K562 (cell line): ENCODE results near the gene MMS22L. TPM values are rescaled to one million over a fixed set of nuclear protein-coding genes. Genes with fewer than 3 reads are reported as not detected.

ENCODE experiments used
- ATAC-seq: fragments of 200-7000 bp; cut with Tn5 transposase; 3 replicates; pipeline ENCODE4 v1.9.1; 2020; ENCODE audit warnings: moderate library complexity
- BruUV-seq: library from RNA; stranded (reverse); fragments of 400-500 nt; replicated peaks from 2 replicates; lab custom pipeline; 2021; lab: Mats Ljungman, UMichigan
- CTCF ChIA-PET: fragments of 300-600 bp; formaldehyde crosslinking; extraction: SDS; loops from one replicate; lab custom pipeline; 2021; ENCODE audit warnings: low intra/inter-chr PET ratio; lab: Yijun Ruan, JAX
- POLR2A ChIA-PET: fragments of 300-600, 350-650 bp; sonication (Branson Sonifier 250); formaldehyde crosslinking; extraction: SDS; loops from one replicate; lab custom pipeline; 2021; ENCODE audit warnings: antibody characterized with exemption, inconsistent platforms; lab: Yijun Ruan, JAX
- DNase-seq, 4 experiments: peaks; one replicate each; pipeline versions ENCODE4 v3.0.0 to v3.0.0-alpha.2; 2011 to 2018; ENCODE audit warnings: low spot score in 3 of 4, mixed read lengths in 3 of 4; ENCODE audit errors: extremely low read depth in 1 of 4
- FAIRE-seq: peaks from 2 replicates; lab custom pipeline; 2011; peaks lifted over from hg19 to GRCh38; lab: Jason Lieb, UNC
- H2AFZ ChIP-seq: 2 replicates; pipeline ENCODE4 v1.6.0; 2011; ENCODE audit warnings: low read depth, low read length, control low read depth, inconsistent platforms
- H3K27ac ChIP-seq: fragments of 200-600 bp; 3 replicates; pipeline ENCODE4 v1.8.0; 2011; ENCODE audit warnings: low read depth, mild to moderate bottlenecking, control low read depth, inconsistent platforms, low read length, moderate library complexity, mixed read lengths; ENCODE audit errors: extremely low read depth
- H3K27me3 ChIP-seq, 2 experiments: fragments of 300-600 bp in 1 of 2; 2 replicates in 1 of 2; 3 replicates in 1 of 2; pipeline versions ENCODE4 v1.6.0 to v1.8.0; 2011; ENCODE audit warnings: inconsistent platforms in 2 of 2, low read length in 2 of 2, mild to moderate bottlenecking in 1 of 2, mixed read lengths in 1 of 2, moderate library complexity in 1 of 2; ENCODE audit not compliant: control insufficient read depth in 2 of 2, insufficient read depth in 2 of 2
- H3K36me3 ChIP-seq: fragments of 300-600 bp; 3 replicates; pipeline ENCODE4 v1.8.0; 2011; ENCODE audit warnings: mild to moderate bottlenecking, low read length, inconsistent platforms; ENCODE audit not compliant: control insufficient read depth, insufficient read depth
- H3K4me1 ChIP-seq, 2 experiments: fragments of 200-600 bp in 1 of 2; replicated peaks in 1 of 2; 2 replicates in 1 of 2; 3 replicates in 1 of 2; pipeline versions ENCODE4 v1.5.1 to v1.8.0; 2011; ENCODE audit warnings: inconsistent platforms in 2 of 2, low read length in 2 of 2, mild to moderate bottlenecking in 1 of 2, mixed read lengths in 1 of 2, moderate library complexity in 1 of 2; ENCODE audit not compliant: control insufficient read depth in 2 of 2, insufficient read depth in 2 of 2
- H3K4me2 ChIP-seq: 2 replicates; pipeline ENCODE4 v1.6.1; 2011; ENCODE audit warnings: low read length, control low read depth, inconsistent platforms, mixed read lengths; ENCODE audit not compliant: insufficient read depth
- H3K4me3 ChIP-seq: fragments of 200-600 bp; sonication (generic), shearing (Covaris generic); 2 replicates; pipeline ENCODE4 v1.5.1; 2016; ENCODE audit warnings: control low read depth, inconsistent platforms
- H3K79me2 ChIP-seq: fragments of 200-600 bp; 3 replicates; pipeline ENCODE4 v1.8.0; 2011; ENCODE audit warnings: low read length, inconsistent platforms; ENCODE audit not compliant: control insufficient read depth, insufficient read depth
- H3K9ac ChIP-seq, 2 experiments: 2 replicates each; pipeline versions ENCODE4 v1.6.0 to v1.6.1; 2011; ENCODE audit warnings: low read depth in 2 of 2, low read length in 2 of 2, control low read depth in 1 of 2, inconsistent platforms in 1 of 2, mild to moderate bottlenecking in 1 of 2, mixed read lengths in 1 of 2; ENCODE audit not compliant: insufficient read depth in 1 of 2
- H3K9me1 ChIP-seq: one replicate; pipeline ENCODE4 v1.6.0; 2011; ENCODE audit warnings: inconsistent platforms, mild to moderate bottlenecking, low read length, moderate library complexity; ENCODE audit not compliant: control insufficient read depth, insufficient read depth
- H3K9me3 ChIP-seq: replicated peaks from 2 replicates; pipeline ENCODE4 v1.5.1; 2011; ENCODE audit warnings: low read depth, low read length, inconsistent platforms; ENCODE audit not compliant: control insufficient read depth, insufficient read depth
- H4K20me1 ChIP-seq: replicated peaks from 2 replicates; pipeline ENCODE4 v1.6.1; 2011; ENCODE audit warnings: low read length, inconsistent platforms, mixed read lengths; ENCODE audit not compliant: control insufficient read depth, insufficient read depth
- HMG20A ChIP-seq: fragments of 450-650 bp; formaldehyde crosslinking; conservative IDR thresholded peaks from 2 replicates; pipeline ENCODE4 v1.4.0; 2020; ENCODE audit warnings: mild to moderate bottlenecking, mixed read lengths
- MEF2A ChIP-seq: IDR thresholded peaks from 2 replicates; pipeline ENCODE4 v1.6.1; 2011; ENCODE audit warnings: low read depth, mild to moderate bottlenecking, low read length, moderate library complexity; ENCODE audit not compliant: control insufficient read depth
- PHF20 ChIP-seq: fragments of 450-650 bp; IDR thresholded peaks from 2 replicates; pipeline ENCODE4 v1.6.1; 2018; ENCODE audit not compliant: partially characterized antibody
- RFX5 ChIP-seq: IDR thresholded peaks from 2 replicates; pipeline ENCODE4 v1.6.1; 2011; ENCODE audit warnings: low read depth, mild to moderate bottlenecking, improper control_type of control experiment, low read length
- SNIP1 ChIP-seq: fragments of 450-650 bp; IDR thresholded peaks from 2 replicates; pipeline ENCODE4 v1.7.1; 2017; ENCODE audit warnings: low read depth, mild to moderate bottlenecking
- SP1 ChIP-seq: sonication (generic); formaldehyde crosslinking; IDR thresholded peaks from 2 replicates; pipeline ENCODE4 v1.8.1; 2022; ENCODE audit warnings: mild to moderate bottlenecking, missing genetic modification reagents
- ZNF253 ChIP-seq: fragments of 250-450 bp; sonication (Bioruptor Pico); conservative IDR thresholded peaks from 2 replicates; pipeline ENCODE4 v1.6.1; 2021; ENCODE audit warnings: mild to moderate bottlenecking
- ZNF780A ChIP-seq: fragments of 250-450 bp; sonication (Bioruptor Pico); IDR thresholded peaks from 2 replicates; pipeline ENCODE4 v1.5.0; 2021; ENCODE audit warnings: mild to moderate bottlenecking
- WGBS: fragments of 100-300 bp; shearing (Covaris generic); methylation state at CpG from one replicate; pipeline ENCODE4 v1.1.6; 2016; ENCODE audit warnings: low coverage, mixed read lengths; ENCODE audit not compliant: insufficient coverage; ENCODE audit errors: missing lambda C conversion rate; 5-methylcytosine and 5-hydroxymethylcytosine counted together
- in situ Hi-C: fragments of 300-500 bp; cut with MboI; formaldehyde crosslinking; loops from 4 replicates; pipeline ENCODE4 v1.15.0; 2018; ENCODE audit warnings: inconsistent platforms, mixed read lengths
- intact Hi-C: fragments of 100-400 bp; cut with micrococcal nuclease; formaldehyde crosslinking; loops from 2 replicates; pipeline ENCODE4 v1.14.2; 2022
- polyA plus RNA-seq, 8 experiments: library from polyadenylated mRNA; depleted of rRNA in 4 of 8; stranded (reverse) in 5 of 8; unstranded in 3 of 8; fragments of >200 nt; fragmentation: Nextera tagmentation in 2 of 8; fragmentation: Illumina TruSeq in 1 of 8; extraction: Ambion mirVana in 2 of 8; extraction: Trizol in 1 of 8; gene quantifications; 2 replicates each; pipeline versions ENCODE4 v1.2.1 to v1.2.3, GENCODE V29; 2011 to 2014; ENCODE audit warnings: inconsistent platforms in 1 of 8, missing spikeins in 1 of 8
- total RNA-seq, 7 experiments: library from RNA; depleted of rRNA in 6 of 7; stranded (reverse); fragments of >200 nt in 6 of 7; fragmentation: Illumina TruSeq in 2 of 7; extraction: Trizol in 2 of 7; gene quantifications; 2 replicates each; pipeline versions ENCODE4 v1.2.1 to v1.2.3, GENCODE V29; 2011 to 2021; ENCODE audit warnings: low replicate concordance in 1 of 7
- TF ChIP-seq, protein P1 (sequence below): sonication (generic); formaldehyde crosslinking; IDR thresholded peaks from 2 replicates; pipeline ENCODE4 v1.8.0; 2022; ENCODE audit warnings: mild to moderate bottlenecking, missing genetic modification reagents
- TF ChIP-seq, protein P2 (sequence below), 2 experiments: fragments of 450-650 bp; conservative IDR thresholded peaks; 2 replicates each; pipeline ENCODE4 v1.6.1; 2017; ENCODE audit warnings: mild to moderate bottlenecking in 2 of 2, moderate library complexity in 2 of 2
- TF ChIP-seq, protein P3 (sequence below): IDR thresholded peaks from 2 replicates; pipeline ENCODE4 v1.6.1; 2011; ENCODE audit not compliant: insufficient read length; ENCODE audit errors: extremely low read depth
- TF ChIP-seq, protein P4 (sequence below): fragments of 450-650 bp; IDR thresholded peaks from one replicate; pipeline ENCODE4 v1.6.1; 2018; ENCODE audit warnings: mild to moderate bottlenecking, moderate library complexity; ENCODE audit not compliant: partially characterized antibody

Gene MMS22L
- total and polyA plus RNA-seq, 9 of the 15 experiments (the other 6 are each of a cell fraction or from before 2014, with no cell fraction given), result 13.0 to 59.5 (median 26.9) TPM

DNA sequence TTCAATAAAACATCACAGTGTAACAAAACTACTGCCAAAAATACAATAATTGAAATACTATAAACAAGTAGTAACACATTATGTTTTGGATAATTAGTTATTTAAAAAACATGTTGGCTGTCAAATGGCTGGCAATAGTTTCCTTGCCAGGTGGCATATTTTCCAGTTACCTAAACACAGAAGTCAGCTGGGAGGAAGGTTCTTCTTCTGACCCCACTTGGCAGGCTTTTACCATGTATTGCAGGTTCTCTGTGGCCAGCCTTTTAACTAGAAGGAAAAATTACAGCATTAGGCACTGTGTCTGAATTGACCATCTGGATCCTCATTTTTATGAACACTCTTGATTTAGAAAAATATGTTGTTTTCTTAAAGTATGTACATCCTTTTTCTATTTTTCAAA lies 131.4 kb downstream of the MMS22L start:
- intact Hi-C loops, result no loop called here
- in situ Hi-C loops, result no loop called here
- Histone ChIP-seq H3K4me2 (no peak overlapping the region), H3K9ac (no peak overlapping the region), H4K20me1 (no peaks in the 10 kb centered on the region), H2AFZ (no peak overlapping the region), H3K9me1 (no peaks in the 10 kb centered on the region), H3K36me3 (peaks cover 37% of the 10 kb centered on the region; the same call in 2 of the 3 replicates), H3K27me3 (no peaks in the 10 kb centered on the region), H3K4me1 (no peaks in the 10 kb centered on the region), H3K27ac (no peak overlapping the region), H3K79me2 (no peaks in the 10 kb centered on the region), H3K4me3 (no peak overlapping the region), H3K9me3 (no peaks in the 10 kb centered on the region)
- no peak for FAIRE-seq
- TF ChIP-seq ZNF253 (CRISPR knock-in tag) (no peak), ZNF780A (CRISPR knock-in tag) (no peak), MEF2A (no peak), SNIP1 (no peak), PHF20 (no peak)
- no peak for DNase-seq
- POLR2A ChIA-PET, result no interaction called here
- ATAC-seq, result no peak
- CTCF ChIA-PET, result no interaction called here
- no TSS peak for BruUV-seq

DNA sequence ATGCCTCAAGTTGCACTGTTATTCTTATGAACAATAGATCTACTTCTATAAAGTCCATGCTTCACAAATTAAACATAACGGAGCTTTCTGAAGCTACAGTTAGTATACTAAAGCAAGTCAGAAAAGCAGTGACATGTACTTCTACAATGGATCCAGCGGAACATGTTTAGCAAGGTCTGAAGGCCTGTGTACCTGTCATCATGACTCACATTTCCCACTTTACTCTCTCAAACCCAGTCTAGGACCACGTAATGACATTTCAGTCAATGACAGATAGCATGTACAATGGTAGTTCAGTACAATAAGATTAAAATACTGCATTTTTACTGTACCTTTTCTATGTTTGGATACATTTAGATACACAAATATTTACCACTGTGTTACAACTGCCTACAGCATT lies 132.1 kb downstream of the MMS22L start:
- ChIA-PET CTCF (no interaction called here), POLR2A (no interaction called here)
- Histone ChIP-seq H3K4me1 (no peaks in the 10 kb centered on the region), H3K79me2 (no peaks in the 10 kb centered on the region), H3K9me3 (no peaks in the 10 kb centered on the region), H3K4me2 (no peak overlapping the region), H3K27me3 (no peaks in the 10 kb centered on the region), H2AFZ (no peak overlapping the region), H3K27ac (no peak overlapping the region), H4K20me1 (no peaks in the 10 kb centered on the region), H3K9ac (no peak overlapping the region), H3K36me3 (peaks cover 37% of the 10 kb centered on the region; the same call in 2 of the 3 replicates), H3K9me1 (no peaks in the 10 kb centered on the region), H3K4me3 (no peak overlapping the region)
- no TSS peak for BruUV-seq
- intact Hi-C loops, result no loop called here
- WGBS, result 92% methylated on average over 3 of the region's 3 CpGs
- ATAC-seq, result no peak
- in situ Hi-C loops, result no loop called here
- FAIRE-seq, result no peak
- DNase-seq, result no peak
- TF ChIP-seq SP1 (CRISPR knock-in tag), result no peak
- TF ChIP-seq, protein P1, sequence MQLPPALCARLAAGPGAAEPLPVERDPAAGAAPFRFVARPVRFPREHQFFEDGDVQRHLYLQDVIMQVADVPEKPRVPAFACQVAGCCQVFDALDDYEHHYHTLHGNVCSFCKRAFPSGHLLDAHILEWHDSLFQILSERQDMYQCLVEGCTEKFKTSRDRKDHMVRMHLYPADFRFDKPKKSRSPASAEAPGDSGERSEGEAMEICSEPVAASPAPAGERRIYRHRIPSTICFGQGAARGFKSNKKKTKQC, result no peak
- TF ChIP-seq RFX5, result no peak
- TF ChIP-seq, protein P2, sequence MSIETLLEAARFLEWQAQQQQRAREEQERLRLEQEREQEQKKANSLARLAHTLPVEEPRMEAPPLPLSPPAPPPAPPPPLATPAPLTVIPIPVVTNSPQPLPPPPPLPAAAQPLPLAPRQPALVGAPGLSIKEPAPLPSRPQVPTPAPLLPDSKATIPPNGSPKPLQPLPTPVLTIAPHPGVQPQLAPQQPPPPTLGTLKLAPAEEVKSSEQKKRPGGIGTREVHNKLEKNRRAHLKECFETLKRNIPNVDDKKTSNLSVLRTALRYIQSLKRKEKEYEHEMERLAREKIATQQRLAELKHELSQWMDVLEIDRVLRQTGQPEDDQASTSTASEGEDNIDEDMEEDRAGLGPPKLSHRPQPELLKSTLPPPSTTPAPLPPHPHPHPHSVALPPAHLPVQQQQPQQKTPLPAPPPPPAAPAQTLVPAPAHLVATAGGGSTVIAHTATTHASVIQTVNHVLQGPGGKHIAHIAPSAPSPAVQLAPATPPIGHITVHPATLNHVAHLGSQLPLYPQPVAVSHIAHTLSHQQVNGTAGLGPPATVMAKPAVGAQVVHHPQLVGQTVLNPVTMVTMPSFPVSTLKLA (conservative IDR thresholded peaks at IDR 0.05), result no peak
- TF ChIP-seq, protein P3, sequence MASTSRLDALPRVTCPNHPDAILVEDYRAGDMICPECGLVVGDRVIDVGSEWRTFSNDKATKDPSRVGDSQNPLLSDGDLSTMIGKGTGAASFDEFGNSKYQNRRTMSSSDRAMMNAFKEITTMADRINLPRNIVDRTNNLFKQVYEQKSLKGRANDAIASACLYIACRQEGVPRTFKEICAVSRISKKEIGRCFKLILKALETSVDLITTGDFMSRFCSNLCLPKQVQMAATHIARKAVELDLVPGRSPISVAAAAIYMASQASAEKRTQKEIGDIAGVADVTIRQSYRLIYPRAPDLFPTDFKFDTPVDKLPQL, result no peak
- TF ChIP-seq, protein P4, sequence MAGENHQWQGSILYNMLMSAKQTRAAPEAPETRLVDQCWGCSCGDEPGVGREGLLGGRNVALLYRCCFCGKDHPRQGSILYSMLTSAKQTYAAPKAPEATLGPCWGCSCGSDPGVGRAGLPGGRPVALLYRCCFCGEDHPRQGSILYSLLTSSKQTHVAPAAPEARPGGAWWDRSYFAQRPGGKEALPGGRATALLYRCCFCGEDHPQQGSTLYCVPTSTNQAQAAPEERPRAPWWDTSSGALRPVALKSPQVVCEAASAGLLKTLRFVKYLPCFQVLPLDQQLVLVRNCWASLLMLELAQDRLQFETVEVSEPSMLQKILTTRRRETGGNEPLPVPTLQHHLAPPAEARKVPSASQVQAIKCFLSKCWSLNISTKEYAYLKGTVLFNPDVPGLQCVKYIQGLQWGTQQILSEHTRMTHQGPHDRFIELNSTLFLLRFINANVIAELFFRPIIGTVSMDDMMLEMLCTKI, result no peak
- no peak for TF ChIP-seq HMG20A (CRISPR knock-in tag)
